ENCODE results near the gene SERPINA9. TPM values are rescaled to one million over a fixed set of nuclear protein-coding genes. Genes with fewer than 3 reads are reported as not detected.

SERPINA9 gene
- total RNA-seq, 4 donors from 2014 or later, result not detected

DNA sequence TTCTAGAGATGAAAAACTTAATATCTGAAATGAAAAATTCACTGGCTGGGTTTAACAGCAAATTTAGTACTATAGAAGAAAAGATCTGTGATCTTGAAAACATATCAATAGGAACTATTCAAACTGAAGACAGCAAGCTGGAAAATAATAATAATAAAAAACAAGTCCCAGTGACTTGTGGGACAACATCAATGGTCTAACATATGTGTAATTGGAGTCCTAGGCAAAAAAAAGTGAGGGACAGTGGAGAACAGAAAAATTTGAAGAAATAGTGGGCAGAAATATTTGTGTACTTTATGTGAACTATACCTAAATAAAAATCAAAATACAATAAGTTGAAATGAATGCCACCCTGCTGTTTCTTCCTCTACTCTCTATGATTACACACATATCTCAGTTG, 2.4 kb upstream of the SERPINA9 start:
- no peak for TF ChIP-seq POLR2A (IDR thresholded peaks at IDR 0.05)
- no peak for TF ChIP-seq EP300 (IDR thresholded peaks at IDR 0.05)
- TF ChIP-seq, protein P1, sequence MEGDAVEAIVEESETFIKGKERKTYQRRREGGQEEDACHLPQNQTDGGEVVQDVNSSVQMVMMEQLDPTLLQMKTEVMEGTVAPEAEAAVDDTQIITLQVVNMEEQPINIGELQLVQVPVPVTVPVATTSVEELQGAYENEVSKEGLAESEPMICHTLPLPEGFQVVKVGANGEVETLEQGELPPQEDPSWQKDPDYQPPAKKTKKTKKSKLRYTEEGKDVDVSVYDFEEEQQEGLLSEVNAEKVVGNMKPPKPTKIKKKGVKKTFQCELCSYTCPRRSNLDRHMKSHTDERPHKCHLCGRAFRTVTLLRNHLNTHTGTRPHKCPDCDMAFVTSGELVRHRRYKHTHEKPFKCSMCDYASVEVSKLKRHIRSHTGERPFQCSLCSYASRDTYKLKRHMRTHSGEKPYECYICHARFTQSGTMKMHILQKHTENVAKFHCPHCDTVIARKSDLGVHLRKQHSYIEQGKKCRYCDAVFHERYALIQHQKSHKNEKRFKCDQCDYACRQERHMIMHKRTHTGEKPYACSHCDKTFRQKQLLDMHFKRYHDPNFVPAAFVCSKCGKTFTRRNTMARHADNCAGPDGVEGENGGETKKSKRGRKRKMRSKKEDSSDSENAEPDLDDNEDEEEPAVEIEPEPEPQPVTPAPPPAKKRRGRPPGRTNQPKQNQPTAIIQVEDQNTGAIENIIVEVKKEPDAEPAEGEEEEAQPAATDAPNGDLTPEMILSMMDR (IDR thresholded peaks at IDR 0.05), result no peak
- no peaks in the 10 kb centered on the region for H3K4me1 ChIP-seq
- H3K9me3 ChIP-seq, result peaks cover 0 to 29% (median 6%) of the 10 kb centered on the region in 4 donors
- H3K36me3 ChIP-seq, result no peaks in the 10 kb centered on the region
- no peak overlapping the region for H3K4me3 ChIP-seq
- H3K27me3 ChIP-seq, result no peaks in the 10 kb centered on the region
- no peak overlapping the region for H3K27ac ChIP-seq
- DNase-seq (ENCODE audit: low spot score in 2 of 2), result no peak

DNA sequence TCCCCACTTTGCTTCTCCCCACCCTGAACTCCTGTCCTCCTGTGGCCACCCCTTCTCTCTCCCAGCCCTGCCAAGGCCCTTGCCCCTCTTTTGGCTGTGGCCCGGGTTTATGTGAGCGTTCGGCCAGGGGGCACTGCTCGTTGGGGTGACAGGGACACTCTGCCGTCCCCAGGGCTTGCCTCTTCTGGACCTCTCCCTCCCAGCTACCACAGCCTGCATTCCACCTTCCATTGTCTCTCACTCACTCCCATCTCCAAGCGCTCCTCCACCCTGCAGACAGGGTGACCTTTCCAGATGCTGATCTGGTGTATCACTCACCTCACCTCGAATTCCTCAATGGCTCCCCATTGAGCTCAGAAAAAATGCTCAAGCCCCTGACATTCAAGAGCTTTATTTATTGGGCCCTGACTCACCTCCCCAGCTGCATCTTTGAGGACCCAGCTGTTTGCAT, 1.4 kb downstream of the SERPINA9 start:
- Histone ChIP-seq H3K9me3 (peaks cover 0 to 24% (median 6%) of the 10 kb centered on the region in 4 donors), H3K27ac (no peak overlapping the region), H3K4me1 (no peaks in the 10 kb centered on the region), H3K36me3 (no peaks in the 10 kb centered on the region), H3K4me3 (no peak overlapping the region), H3K27me3 (no peaks in the 10 kb centered on the region)
- no peak for DNase-seq (ENCODE audit: low spot score in 2 of 2)
- no peak for TF ChIP-seq EP300 (IDR thresholded peaks at IDR 0.05)
- TF ChIP-seq, protein P1 (IDR thresholded peaks at IDR 0.05), result no peak
- no peak for TF ChIP-seq POLR2A (IDR thresholded peaks at IDR 0.05)
- WGBS, 2 donors, result 79 to 82% methylated on average over 7 of the region's 7 CpGs

DNA sequence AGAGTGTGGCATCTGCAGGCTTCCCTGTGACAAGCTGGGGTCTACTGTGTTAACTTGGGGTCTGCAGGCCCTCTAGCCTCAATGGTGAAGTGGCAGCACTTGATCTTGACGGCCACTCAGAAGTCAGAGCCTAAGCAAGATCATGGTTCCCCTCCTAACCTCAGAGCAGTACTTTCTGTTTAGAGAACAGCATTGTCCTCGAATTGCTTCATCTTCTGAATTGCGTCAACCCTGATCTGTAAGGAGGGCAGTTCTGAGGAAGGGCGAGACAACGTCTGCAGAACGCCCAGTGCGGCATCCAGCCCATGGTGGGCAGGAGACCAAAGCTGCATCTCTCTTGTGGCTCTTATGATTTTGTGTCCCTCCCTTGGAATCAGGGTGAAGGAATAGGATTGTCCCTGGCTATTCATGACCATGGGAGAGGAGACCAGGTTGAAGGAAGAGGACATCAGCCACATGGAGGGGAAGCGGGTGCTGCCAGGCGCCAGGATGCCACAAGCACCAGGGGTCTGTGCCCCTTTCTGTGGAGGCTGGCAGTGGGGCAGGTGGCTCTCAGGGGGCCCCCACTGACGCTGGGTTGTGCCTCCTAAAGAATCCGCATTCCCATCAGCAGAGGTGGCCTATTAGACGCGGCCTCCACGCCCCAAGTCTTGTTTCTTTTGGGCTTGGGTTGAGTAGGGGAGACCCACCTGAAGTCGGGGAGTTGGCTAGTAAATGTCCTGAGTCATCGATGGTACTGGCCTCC, 2.2 kb downstream of the SERPINA9 start:
- H3K4me3 ChIP-seq, result no peak overlapping the region
- 77 to 92% methylated on average over 16 of the region's 16 CpGs for WGBS, 2 donors
- H3K27me3 ChIP-seq, result no peaks in the 10 kb centered on the region
- TF ChIP-seq EP300 (IDR thresholded peaks at IDR 0.05), result no peak
- TF ChIP-seq, protein P1 (IDR thresholded peaks at IDR 0.05), result no peak
- no peak for TF ChIP-seq POLR2A (IDR thresholded peaks at IDR 0.05)
- no peak overlapping the region for H3K27ac ChIP-seq
- DNase-seq (ENCODE audit: low spot score in 2 of 2), result no peak
- H3K9me3 ChIP-seq, result peaks cover 0 to 16% (median 6%) of the 10 kb centered on the region in 4 donors
- no peaks in the 10 kb centered on the region for H3K4me1 ChIP-seq
- no peaks in the 10 kb centered on the region for H3K36me3 ChIP-seq

DNA sequence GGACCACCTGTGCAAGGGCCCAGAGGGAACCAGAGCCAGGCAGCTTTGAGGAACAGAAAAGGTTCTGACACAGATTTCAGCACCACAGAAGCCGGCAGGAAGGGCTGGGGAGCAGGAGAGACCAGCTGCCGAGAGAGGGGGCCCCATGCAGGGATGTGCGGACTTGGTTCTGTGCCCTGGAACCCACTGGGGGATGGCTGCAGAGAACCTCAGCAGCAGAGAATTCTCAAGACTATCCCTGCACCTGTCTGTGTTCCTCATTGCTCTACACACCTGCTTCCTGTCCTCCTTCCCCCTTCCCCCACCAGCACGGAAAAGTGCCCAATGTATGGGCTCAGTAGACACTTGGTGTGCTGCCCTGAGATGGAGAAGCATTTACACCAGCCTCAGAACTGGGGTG, 3.2 kb downstream of the SERPINA9 start:
- Histone ChIP-seq H3K4me3 (no peak overlapping the region), H3K9me3 (peaks cover 0 to 6% (median under 1%) of the 10 kb centered on the region in 4 donors), H3K27me3 (no peaks in the 10 kb centered on the region), H3K4me1 (no peaks in the 10 kb centered on the region), H3K27ac (no peak overlapping the region), H3K36me3 (no peaks in the 10 kb centered on the region)
- WGBS, 2 donors, result 62 to 63% methylated on average over 4 of the region's 4 CpGs
- TF ChIP-seq POLR2A (IDR thresholded peaks at IDR 0.05), result no peak
- TF ChIP-seq, protein P1 (IDR thresholded peaks at IDR 0.05), result no peak
- TF ChIP-seq EP300 (IDR thresholded peaks at IDR 0.05), result no peak
- DNase-seq (ENCODE audit: low spot score in 2 of 2), result no peak

DNA sequence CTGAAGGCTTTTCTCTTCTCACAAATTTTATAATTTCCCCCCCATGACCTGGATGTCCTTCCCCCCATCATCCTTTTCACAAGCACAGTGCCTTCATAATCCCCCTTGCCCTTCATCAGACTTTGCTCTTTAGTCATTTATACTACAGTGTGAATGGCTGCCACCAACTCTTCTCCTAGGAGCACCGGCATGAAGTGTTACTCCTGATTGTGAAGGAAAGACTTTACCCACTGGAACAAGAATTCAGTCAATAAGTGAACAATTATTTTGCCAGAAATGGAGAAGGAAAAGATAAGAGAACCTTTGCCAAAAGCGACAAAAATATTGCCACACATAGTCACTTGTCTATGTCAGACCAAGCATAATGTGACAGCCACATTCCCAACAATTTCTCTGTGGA, 5.0 kb downstream of the SERPINA9 start:
- no peak for DNase-seq (ENCODE audit: low spot score in 2 of 2)
- Histone ChIP-seq H3K4me3 (no peak overlapping the region), H3K36me3 (no peaks in the 10 kb centered on the region), H3K27me3 (no peaks in the 10 kb centered on the region), H3K9me3 (no peaks in the 10 kb centered on the region), H3K27ac (no peak overlapping the region), H3K4me1 (no peaks in the 10 kb centered on the region)
- TF ChIP-seq POLR2A (IDR thresholded peaks at IDR 0.05) (no peak), EP300 (IDR thresholded peaks at IDR 0.05) (no peak)
- TF ChIP-seq, protein P1 (IDR thresholded peaks at IDR 0.05), result no peak
- WGBS, 2 donors, result 96 to 97% methylated on average over 2 of the region's 2 CpGs

All from tibial nerve (tissue), 4 donors.